Left ventricle myocardium superior (tissue), 1 donor: ENCODE measurements around the gene DEFB128. TPM values are rescaled to one million over a fixed set of nuclear protein-coding genes. Genes with fewer than 3 reads are reported as not detected.

Experiments
- ATAC-seq: fragments of 200-7000 bp; cut with Tn5 transposase; one replicate; pipeline ENCODE4 v1.9.1; 2020; ENCODE audit warnings: mild to moderate bottlenecking, moderate library complexity
- DNase-seq: peaks from one replicate; pipeline ENCODE4 v3.0.0-alpha.2; 2020
- intact Hi-C: fragments of 100-400 bp; cut with micrococcal nuclease; formaldehyde crosslinking; loops from one replicate; pipeline ENCODE4 v1.11.0; 2022
- total RNA-seq: library from RNA; stranded (reverse); fragmentation: NEBNext Ultra II Directional; extraction: Animal tissue kit (Norgen Biotek cat#: 25700); gene quantifications from one replicate; pipeline ENCODE4 v1.2.1, GENCODE V29; 2021
- donor health status: DM: no; HTN: yes; CAD: no; lungs with severe emphysema.

Gene DEFB128
- total RNA-seq, 1 donor from 2014 or later = not detected

DNA sequence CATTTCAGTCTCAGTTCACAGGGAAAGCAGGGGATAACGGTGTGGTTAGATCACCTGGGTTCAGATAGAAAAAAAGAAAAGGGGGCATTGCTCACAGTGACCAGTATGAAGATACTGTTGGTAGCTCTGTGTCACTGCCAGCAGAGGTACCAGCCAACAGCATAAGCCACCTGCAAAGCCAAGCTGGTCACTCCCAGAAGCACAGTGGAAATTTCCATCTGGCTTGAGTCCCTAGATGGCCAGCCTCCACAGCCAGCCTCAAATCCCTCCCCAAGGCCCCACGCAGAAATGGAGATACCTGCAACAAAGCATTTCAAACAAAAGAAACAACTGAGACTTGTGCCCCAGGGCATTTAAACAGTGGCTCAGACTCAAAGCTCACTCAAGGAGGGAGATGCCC is 20.6 kb downstream of the DEFB128 start:
- DNase-seq (no peak), ATAC-seq (no peak)
- intact Hi-C loops = no loop called here

- ATAC-seq = no peak
- intact Hi-C loops = no loop called here
- DNase-seq = no peak
Measured at GRCh38 chr20:164618-165017, 24.9 kb downstream of the DEFB128 start.

- intact Hi-C loops = no loop called here
- ATAC-seq = no peak
Measured at GRCh38 chr20:157154-157553, 32.4 kb downstream of the DEFB128 start, which contains the start of gene DEFB127. Gene DEFB127 (plus strand): TSS chr20:157454. CDS start chr20:157545, 91 bp downstream.

DNA sequence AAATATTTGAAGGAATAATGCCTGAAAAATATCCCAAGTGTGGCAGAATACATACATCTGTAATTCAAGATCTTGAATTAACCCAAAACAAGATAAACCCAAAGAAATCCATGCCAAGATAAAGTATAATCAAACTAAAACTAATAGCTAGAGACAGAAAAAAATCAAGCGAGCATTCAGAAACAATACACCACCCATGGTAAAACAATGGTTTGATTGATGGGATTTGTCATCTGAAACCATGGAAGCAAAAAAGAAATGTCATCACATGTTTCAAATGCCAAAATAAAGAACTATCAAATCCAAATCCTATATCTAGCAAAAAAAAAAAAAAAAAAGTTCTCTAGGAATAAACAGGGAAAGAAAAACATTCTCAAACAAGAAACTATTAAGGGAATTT is 37.4 kb downstream of the DEFB128 start:
- ATAC-seq (no peak), DNase-seq (no peak)
- intact Hi-C loops = no loop called here

More at GRCh38 chr20:157154-157553, 32.4 kb downstream of the DEFB128 start, which contains the start of gene DEFB127:
- DNase-seq = no peak

GRCh38 chr20:145877-146276 is 43.6 kb downstream of the DEFB128 start:
- no peak for ATAC-seq
- intact Hi-C loops = no loop called here
- no peak for DNase-seq

- intact Hi-C loops = no loop called here
- DNase-seq = no peak
- no peak for ATAC-seq
Measured at GRCh38 chr20:142290-142689, 47.2 kb downstream of the DEFB128 start, which contains the start of gene DEFB126. Gene DEFB126 (plus strand): TSS chr20:142590. CDS start chr20:142629, 39 bp downstream.

Other genes with a start within 250 kb of the DEFB128 start
- not detected for gene DEFB125, start 102.0 kb downstream of the DEFB128 start, total RNA-seq
- gene DEFB126, start 47.1 kb downstream of the DEFB128 start, total RNA-seq = not detected
- gene DEFB127, start 32.3 kb downstream of the DEFB128 start, total RNA-seq = not detected
- not detected for gene DEFB129, start 37.5 kb upstream of the DEFB128 start, total RNA-seq
- gene DEFB132, start 68.0 kb upstream of the DEFB128 start, total RNA-seq = not detected
- gene C20orf96, start 101.0 kb upstream of the DEFB128 start, total RNA-seq = 6.9 TPM
- 11.0 TPM for gene ZCCHC3, start 107.9 kb upstream of the DEFB128 start, total RNA-seq
- gene SOX12, start 135.8 kb upstream of the DEFB128 start, total RNA-seq = 18.3 TPM
- gene NRSN2, start 157.4 kb upstream of the DEFB128 start, total RNA-seq = 17.4 TPM
- gene TRIB3, start 191.0 kb upstream of the DEFB128 start, total RNA-seq = 0.40 TPM
- 44.8 TPM for gene RBCK1, start 218.6 kb upstream of the DEFB128 start, total RNA-seq